LNCAP (cell line): Measurements from ENCODE around the gene ADGRL1.

ENCODE experiments used
- TF ChIP-seq, protein P1 (sequence below): fragments of 450-650 bp; IDR thresholded peaks from 2 replicates; pipeline ENCODE4 v1.5.1; 2017; ENCODE audit warnings: mild to moderate bottlenecking

ADGRL1 gene

GRCh38 chr19:14185158-14185557, 20.8 kb downstream of the ADGRL1 start:
- TF ChIP-seq, protein P1, sequence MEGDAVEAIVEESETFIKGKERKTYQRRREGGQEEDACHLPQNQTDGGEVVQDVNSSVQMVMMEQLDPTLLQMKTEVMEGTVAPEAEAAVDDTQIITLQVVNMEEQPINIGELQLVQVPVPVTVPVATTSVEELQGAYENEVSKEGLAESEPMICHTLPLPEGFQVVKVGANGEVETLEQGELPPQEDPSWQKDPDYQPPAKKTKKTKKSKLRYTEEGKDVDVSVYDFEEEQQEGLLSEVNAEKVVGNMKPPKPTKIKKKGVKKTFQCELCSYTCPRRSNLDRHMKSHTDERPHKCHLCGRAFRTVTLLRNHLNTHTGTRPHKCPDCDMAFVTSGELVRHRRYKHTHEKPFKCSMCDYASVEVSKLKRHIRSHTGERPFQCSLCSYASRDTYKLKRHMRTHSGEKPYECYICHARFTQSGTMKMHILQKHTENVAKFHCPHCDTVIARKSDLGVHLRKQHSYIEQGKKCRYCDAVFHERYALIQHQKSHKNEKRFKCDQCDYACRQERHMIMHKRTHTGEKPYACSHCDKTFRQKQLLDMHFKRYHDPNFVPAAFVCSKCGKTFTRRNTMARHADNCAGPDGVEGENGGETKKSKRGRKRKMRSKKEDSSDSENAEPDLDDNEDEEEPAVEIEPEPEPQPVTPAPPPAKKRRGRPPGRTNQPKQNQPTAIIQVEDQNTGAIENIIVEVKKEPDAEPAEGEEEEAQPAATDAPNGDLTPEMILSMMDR, result no peak

GRCh38 chr19:14183741-14184350, 22.1 kb downstream of the ADGRL1 start:
- TF ChIP-seq, protein P1, result no peak

- TF ChIP-seq, protein P1, result no peak
These were observed 23.5 kb downstream of the ADGRL1 start for GRCh38 chr19:14182476-14182875.

- TF ChIP-seq, protein P1, result no peak
These were observed 24.1 kb downstream of the ADGRL1 start for GRCh38 chr19:14181906-14182305.

GRCh38 chr19:14177496-14178074, 28.4 kb downstream of the ADGRL1 start:
- TF ChIP-seq, protein P1, result no peak

- TF ChIP-seq, protein P1, result no peak
These were observed 30.6 kb downstream of the ADGRL1 start for GRCh38 chr19:14175351-14175792.

DNA sequence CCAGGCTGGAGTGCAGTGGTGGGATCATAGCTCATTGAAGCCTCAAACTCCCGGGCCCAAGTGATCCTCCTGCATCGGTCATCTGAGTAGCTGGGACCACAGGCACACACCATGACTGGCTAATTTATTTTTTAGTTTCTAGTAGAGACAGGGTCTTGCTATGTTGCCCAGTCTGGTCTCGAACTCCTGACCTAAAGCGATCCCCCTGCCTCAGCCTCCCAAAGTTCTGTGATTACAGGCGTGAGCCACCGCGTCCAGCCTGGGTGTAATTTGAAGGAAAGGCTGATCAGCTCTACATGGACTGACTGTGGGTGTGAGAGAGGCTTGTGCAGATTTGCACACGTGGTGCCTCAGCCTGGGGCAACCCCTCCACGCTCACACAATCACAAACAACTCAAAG, 31.1 kb downstream of the ADGRL1 start:
- TF ChIP-seq, protein P1, result no peak
